GM23338 (cell line): ENCODE measurements around the gene CIC. TPM values are rescaled to one million over a fixed set of nuclear protein-coding genes. Genes with fewer than 3 reads are reported as not detected.
A peak's percentile ranks its signal among the peaks of the same experiment; 100 is the strongest.

Source experiments
- ATAC-seq: fragments of 200-7000 bp; cut with Tn5 transposase; 3 replicates; pipeline ENCODE4 v1.9.1; 2020
- DNase-seq: peaks from one replicate; pipeline ENCODE4 v3.0.0-alpha.2; 2015; ENCODE audit warnings: low spot score
- H2AFZ ChIP-seq: fragments of 200-600 bp; sonication (generic); 2 replicates; pipeline ENCODE4 v1.8.0; 2016; ENCODE audit warnings: antibody characterized with exemption, mild to moderate bottlenecking, moderate library complexity
- H3F3A ChIP-seq: fragments of 200-600 bp; sonication (generic); replicated peaks from 2 replicates; pipeline ENCODE4 v1.8.0; 2017; ENCODE audit warnings: antibody characterized with exemption, mixed run types, low read depth
- H3K27ac ChIP-seq: fragments of 200-600 bp; sonication (generic); 2 replicates; pipeline ENCODE4 v1.6.1; 2016; ENCODE audit warnings: low read depth
- H3K27me3 ChIP-seq: fragments of 200-600 bp; sonication (generic); 2 replicates; pipeline ENCODE4 v1.8.0; 2016; ENCODE audit warnings: mild to moderate bottlenecking, mixed run types, moderate library complexity; ENCODE audit not compliant: insufficient read depth
- H3K36me3 ChIP-seq: fragments of 200-600 bp; sonication (generic); 2 replicates; pipeline ENCODE4 v1.8.0; 2016; ENCODE audit warnings: mild to moderate bottlenecking; ENCODE audit not compliant: insufficient read depth
- H3K4me1 ChIP-seq: fragments of 200-600 bp; sonication (generic); 2 replicates; pipeline ENCODE4 v1.8.0; 2016; ENCODE audit warnings: mild to moderate bottlenecking, moderate library complexity; ENCODE audit not compliant: insufficient read depth
- H3K4me2 ChIP-seq: fragments of 200-600 bp; sonication (generic); 2 replicates; pipeline ENCODE4 v1.7.1; 2017; ENCODE audit warnings: mixed run types
- H3K4me3 ChIP-seq: fragments of 200-600 bp; sonication (generic); 2 replicates; pipeline ENCODE4 v1.6.1; 2016; ENCODE audit warnings: mixed run types
- H3K79me2 ChIP-seq: fragments of 200-600 bp; sonication (generic); replicated peaks from 2 replicates; pipeline ENCODE4 v1.8.0; 2017; ENCODE audit warnings: mild to moderate bottlenecking; ENCODE audit not compliant: insufficient read depth
- H3K9me2 ChIP-seq: fragments of 200-600 bp; sonication (generic); 2 replicates; pipeline ENCODE4 v1.8.0; 2017; ENCODE audit not compliant: insufficient read depth
- H4K20me1 ChIP-seq: fragments of 200-600 bp; sonication (generic); replicated peaks from 2 replicates; pipeline ENCODE4 v1.8.0; 2017; ENCODE audit warnings: mild to moderate bottlenecking; ENCODE audit not compliant: insufficient read depth
- H3K27ac Mint-ChIP-seq: 2 replicates; pipeline ENCODE4 v1.8.0; 2020; ENCODE audit warnings: inconsistent platforms, mild to moderate bottlenecking, moderate library complexity, mixed read lengths
- H3K27me3 Mint-ChIP-seq: 3 replicates; pipeline ENCODE4 v1.8.0; 2022; ENCODE audit warnings: low read depth, mild to moderate bottlenecking, moderate library complexity, mixed read lengths, inconsistent platforms; ENCODE audit not compliant: insufficient read depth, poor library complexity
- H3K36me3 Mint-ChIP-seq: 3 replicates; pipeline ENCODE4 v1.8.0; 2021; ENCODE audit warnings: low read depth, mild to moderate bottlenecking, inconsistent platforms, moderate library complexity, mixed read lengths
- H3K4me1 Mint-ChIP-seq: 3 replicates; pipeline ENCODE4 v1.8.0; 2020; ENCODE audit warnings: mild to moderate bottlenecking, inconsistent platforms, mixed read lengths
- H3K4me3 Mint-ChIP-seq: 3 replicates; pipeline ENCODE4 v1.8.0; 2021; ENCODE audit warnings: moderate library complexity, mild to moderate bottlenecking, inconsistent platforms, mixed read lengths
- H3K9me3 Mint-ChIP-seq: 3 replicates; pipeline ENCODE4 v1.8.0; 2020; ENCODE audit warnings: moderate library complexity, mild to moderate bottlenecking, inconsistent platforms, mixed read lengths
- CREB1 ChIP-seq: fragments of 250-450 bp; sonication (Bioruptor Pico); IDR thresholded peaks from 2 replicates; pipeline ENCODE4 v1.5.0; 2020; ENCODE audit warnings: low read depth, mild to moderate bottlenecking, moderate library complexity
- CTCF ChIP-seq, 2 experiments: fragments of 200-600 bp in 1 of 2; sonication (generic) in 1 of 2; conservative IDR thresholded peaks; 2 replicates each; pipeline versions ENCODE4 v1.5.1 to v1.6.1; 2016 to 2017; ENCODE audit warnings: antibody characterized with exemption in 2 of 2, low read depth in 2 of 2, mild to moderate bottlenecking in 2 of 2, moderate library complexity in 1 of 2
- EZH2 ChIP-seq: fragments of 200-600 bp; sonication (generic); IDR thresholded peaks from one replicate; pipeline ENCODE4 v1.8.0; 2017; ENCODE audit warnings: antibody characterized with exemption, mild to moderate bottlenecking, low read depth; ENCODE audit not compliant: unreplicated experiment
- EZH2phosphoT487 ChIP-seq: fragments of 200-600 bp; sonication (generic); IDR thresholded peaks from one replicate; pipeline ENCODE4 v1.8.1; 2018; ENCODE audit warnings: antibody characterized with exemption; ENCODE audit not compliant: unreplicated experiment
- JUNB ChIP-seq: IDR thresholded peaks from one replicate; pipeline ENCODE4 v1.6.1; 2016; ENCODE audit warnings: antibody characterized with exemption; ENCODE audit not compliant: unreplicated experiment
- REST ChIP-seq: IDR thresholded peaks from one replicate; pipeline ENCODE4 v1.6.1; 2018; ENCODE audit warnings: antibody characterized with exemption; ENCODE audit not compliant: unreplicated experiment
- STAT1 ChIP-seq: IDR thresholded peaks from one replicate; pipeline ENCODE4 v1.6.1; 2016; ENCODE audit warnings: antibody characterized with exemption; ENCODE audit not compliant: unreplicated experiment
- ZNF114 ChIP-seq: fragments of 250-450 bp; sonication (Bioruptor Pico); IDR thresholded peaks from 2 replicates; pipeline ENCODE4 v1.5.0; 2020; ENCODE audit warnings: mild to moderate bottlenecking, moderate library complexity
- ZNF331 ChIP-seq: fragments of 250-450 bp; sonication (Bioruptor Pico); IDR thresholded peaks from 2 replicates; pipeline ENCODE4 v1.5.0; 2020; ENCODE audit warnings: low read depth, mild to moderate bottlenecking, moderate library complexity
- ZNF462 ChIP-seq: fragments of 250-450 bp; sonication (Bioruptor Pico); IDR thresholded peaks from 2 replicates; pipeline ENCODE4 v1.5.0; 2020; ENCODE audit warnings: mild to moderate bottlenecking, moderate library complexity
- polyA plus RNA-seq: library from polyadenylated mRNA; unstranded; fragments of >200 nt; fragmentation: Nextera tagmentation; extraction: Ambion mirVana; gene quantifications from 2 replicates; pipeline ENCODE4 v1.2.1, GENCODE V29; 2016
- total RNA-seq: library from RNA; depleted of rRNA; stranded (reverse); fragments of >200 nt; shearing (Covaris generic); gene quantifications from 2 replicates; pipeline ENCODE4 v1.2.3, GENCODE V29; 2014

CIC gene
- total and polyA plus RNA-seq, 2 experiments from 2014 or later: 13.2 to 42.0 TPM

DNA sequence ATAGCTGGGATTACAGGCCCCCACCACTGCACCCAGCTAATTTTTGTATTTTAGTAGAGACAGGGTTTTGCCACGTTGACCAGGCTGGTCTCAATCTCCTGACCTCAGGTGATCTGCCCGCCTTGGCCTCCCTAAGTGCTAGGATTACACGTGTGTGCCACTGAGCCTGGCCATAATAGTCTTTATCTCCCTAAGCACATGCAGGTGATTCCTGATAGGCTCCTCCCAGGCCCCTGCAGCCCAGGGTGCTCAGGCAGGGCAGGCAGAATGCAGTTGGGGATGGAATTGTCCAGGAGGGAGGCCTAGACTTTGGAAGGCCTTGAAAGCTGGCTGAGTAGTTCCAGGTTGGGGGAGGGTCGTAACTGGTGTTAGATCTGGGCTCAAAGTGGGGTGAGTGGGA is 40.4 kb upstream of the CIC start:
- Mint-ChIP-seq H3K4me3 (no peak overlapping the region; the same call in 2 of the 3 replicates), H3K36me3 (peaks cover 72% of the 10 kb centered on the region), H3K9me3 (no peaks in the 10 kb centered on the region; the same call in 2 of the 3 replicates), H3K27me3 (peaks cover 7% of the 10 kb centered on the region), H3K27ac (no peak overlapping the region), H3K4me1 (no peaks in the 10 kb centered on the region)
- no peak overlapping the region for H2AFZ ChIP-seq
- no peaks in the 10 kb centered on the region for H3K9me2 ChIP-seq
- TF ChIP-seq STAT1: no peak
- TF ChIP-seq CREB1: no peak
- TF ChIP-seq EZH2: no peak
- H4K20me1 ChIP-seq: peaks cover 12% of the 10 kb centered on the region
- no peak overlapping the region for H3K27ac ChIP-seq
- no peaks in the 10 kb centered on the region for H3K27me3 ChIP-seq
- H3K4me1 ChIP-seq: no peaks in the 10 kb centered on the region
- no peak for ATAC-seq
- no peaks in the 10 kb centered on the region; the same call in 1 of the 2 replicates for H3K36me3 ChIP-seq
- DNase-seq: no peak
- H3K79me2 ChIP-seq: no peaks in the 10 kb centered on the region
- H3F3A ChIP-seq: peaks cover 19% of the 10 kb centered on the region; the same call in 1 of the 2 replicates
- H3K4me3 ChIP-seq: no peak overlapping the region
- no peak overlapping the region for H3K4me2 ChIP-seq

- Histone ChIP-seq H3K36me3 (no peaks in the 10 kb centered on the region; the same call in 1 of the 2 replicates), H3K4me3 (no peak overlapping the region), H3K9me2 (no peaks in the 10 kb centered on the region), H3K79me2 (no peaks in the 10 kb centered on the region), H3K27ac (no peak overlapping the region), H3K4me1 (no peaks in the 10 kb centered on the region), H3K27me3 (no peaks in the 10 kb centered on the region), H3K4me2 (no peak overlapping the region), H2AFZ (no peak overlapping the region), H4K20me1 (peaks cover 12% of the 10 kb centered on the region), H3F3A (peaks cover 19% of the 10 kb centered on the region; the same call in 1 of the 2 replicates)
- no peak overlapping the region for H3K4me3 Mint-ChIP-seq
- H3K36me3 Mint-ChIP-seq: peaks cover 76% of the 10 kb centered on the region
- no peaks in the 10 kb centered on the region for H3K4me1 Mint-ChIP-seq
- peaks cover 7% of the 10 kb centered on the region for H3K27me3 Mint-ChIP-seq
- no peak overlapping the region for H3K27ac Mint-ChIP-seq
- no peak for DNase-seq
- ATAC-seq: 0 out of 3 replicates have a peak, but pooled peaks have one; percentile 25
- H3K9me3 Mint-ChIP-seq: no peaks in the 10 kb centered on the region; the same call in 2 of the 3 replicates
- TF ChIP-seq EZH2 (no peak), REST (no peak), ZNF462 (CRISPR knock-in tag) (no peak), JUNB (no peak), ZNF331 (no peak), ZNF114 (CRISPR knock-in tag) (no peak), CTCF (conservative IDR thresholded peaks at IDR 0.05; ENCODE audit: low read depth in 2 of 2) (no peak; a peak in 1 of 4 replicates), STAT1 (no peak), EZH2phosphoT487 (no peak)
Observed at GRCh38 chr19:42229301-42229854, 39.7 kb upstream of the CIC start.
